Peyer's patch (tissue), 4 donors: ENCODE data around the gene NME7.

ENCODE experiments used
- POLR2A ChIP-seq, 2 donors: fragments of 450-650 bp; IDR thresholded peaks; one replicate each; pipeline ENCODE4 v1.5.1; 2017; ENCODE audit warnings: antibody characterized with exemption in 2 of 2, mild to moderate bottlenecking in 2 of 2, moderate library complexity in 2 of 2
- TF ChIP-seq, protein P1 (sequence below), 6 experiments: fragments of 450-650 bp in 4 of 6; fragments of 200-600 bp in 2 of 6; sonication (generic) in 1 of 6; IDR thresholded peaks; one replicate each; pipeline ENCODE4 v1.5.1; 2017 to 2019; ENCODE audit warnings: antibody characterized with exemption in 6 of 6, mild to moderate bottlenecking in 3 of 6, moderate library complexity in 1 of 6

DNA sequence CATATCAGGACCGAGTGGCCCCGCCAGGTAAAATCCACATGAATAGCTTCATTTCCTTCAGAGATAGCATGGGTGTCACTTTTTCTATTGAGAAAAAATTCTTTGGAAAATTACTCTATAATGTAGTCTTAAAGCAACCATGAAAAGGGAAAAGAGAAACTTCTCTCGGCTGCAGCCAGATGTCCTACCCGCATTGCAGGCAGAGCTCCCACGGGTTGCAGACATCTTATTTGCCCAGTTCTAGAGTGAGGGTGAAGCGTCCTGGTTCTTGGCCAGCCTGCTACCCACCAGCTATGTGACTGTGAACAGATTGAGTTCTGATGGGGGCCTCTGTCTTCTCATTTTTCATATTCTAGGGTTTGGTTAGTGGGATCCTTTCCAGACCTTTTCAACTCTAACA, 256.1 kb downstream of the NME7 start:
- TF ChIP-seq POLR2A (IDR thresholded peaks at IDR 0.05): peak in 1 of 2 donors; percentile 3
- TF ChIP-seq, protein P1, sequence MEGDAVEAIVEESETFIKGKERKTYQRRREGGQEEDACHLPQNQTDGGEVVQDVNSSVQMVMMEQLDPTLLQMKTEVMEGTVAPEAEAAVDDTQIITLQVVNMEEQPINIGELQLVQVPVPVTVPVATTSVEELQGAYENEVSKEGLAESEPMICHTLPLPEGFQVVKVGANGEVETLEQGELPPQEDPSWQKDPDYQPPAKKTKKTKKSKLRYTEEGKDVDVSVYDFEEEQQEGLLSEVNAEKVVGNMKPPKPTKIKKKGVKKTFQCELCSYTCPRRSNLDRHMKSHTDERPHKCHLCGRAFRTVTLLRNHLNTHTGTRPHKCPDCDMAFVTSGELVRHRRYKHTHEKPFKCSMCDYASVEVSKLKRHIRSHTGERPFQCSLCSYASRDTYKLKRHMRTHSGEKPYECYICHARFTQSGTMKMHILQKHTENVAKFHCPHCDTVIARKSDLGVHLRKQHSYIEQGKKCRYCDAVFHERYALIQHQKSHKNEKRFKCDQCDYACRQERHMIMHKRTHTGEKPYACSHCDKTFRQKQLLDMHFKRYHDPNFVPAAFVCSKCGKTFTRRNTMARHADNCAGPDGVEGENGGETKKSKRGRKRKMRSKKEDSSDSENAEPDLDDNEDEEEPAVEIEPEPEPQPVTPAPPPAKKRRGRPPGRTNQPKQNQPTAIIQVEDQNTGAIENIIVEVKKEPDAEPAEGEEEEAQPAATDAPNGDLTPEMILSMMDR (IDR thresholded peaks at IDR 0.05): no peak
